GM19025 (cell line): ENCODE data around the gene GBF1.
A peak's percentile ranks its signal among the peaks of the same experiment; 100 is the strongest.

Experiments used
- ATAC-seq: cut with Tn5 transposase; IDR thresholded peaks from one replicate; pipeline ENCODE4 v1.9.1; 2021; ENCODE audit warnings: mild to moderate bottlenecking, low read depth, moderate library complexity; ENCODE audit not compliant: unreplicated experiment

Gene GBF1

DNA sequence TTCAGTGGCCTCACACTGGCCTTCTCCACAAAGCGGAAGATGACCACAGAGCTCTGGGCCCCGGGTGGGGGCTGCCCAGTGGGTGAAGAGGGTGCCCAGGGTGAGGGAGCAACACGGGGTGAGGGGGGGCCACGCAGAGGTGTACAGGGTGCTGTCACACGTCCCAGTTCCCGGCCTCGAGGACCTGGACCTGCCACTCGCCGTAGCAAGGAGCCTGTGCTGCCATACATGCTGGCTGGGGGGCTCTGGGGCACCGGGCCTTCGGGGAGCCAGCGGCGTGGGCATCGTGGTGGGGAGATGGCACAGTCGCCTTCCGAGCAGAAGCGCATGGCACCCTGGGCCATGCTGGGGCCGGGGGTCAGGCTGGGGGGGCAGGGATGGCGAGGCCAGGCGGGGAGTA, 171.4 kb downstream of the GBF1 start:
- ATAC-seq = no peak

DNA sequence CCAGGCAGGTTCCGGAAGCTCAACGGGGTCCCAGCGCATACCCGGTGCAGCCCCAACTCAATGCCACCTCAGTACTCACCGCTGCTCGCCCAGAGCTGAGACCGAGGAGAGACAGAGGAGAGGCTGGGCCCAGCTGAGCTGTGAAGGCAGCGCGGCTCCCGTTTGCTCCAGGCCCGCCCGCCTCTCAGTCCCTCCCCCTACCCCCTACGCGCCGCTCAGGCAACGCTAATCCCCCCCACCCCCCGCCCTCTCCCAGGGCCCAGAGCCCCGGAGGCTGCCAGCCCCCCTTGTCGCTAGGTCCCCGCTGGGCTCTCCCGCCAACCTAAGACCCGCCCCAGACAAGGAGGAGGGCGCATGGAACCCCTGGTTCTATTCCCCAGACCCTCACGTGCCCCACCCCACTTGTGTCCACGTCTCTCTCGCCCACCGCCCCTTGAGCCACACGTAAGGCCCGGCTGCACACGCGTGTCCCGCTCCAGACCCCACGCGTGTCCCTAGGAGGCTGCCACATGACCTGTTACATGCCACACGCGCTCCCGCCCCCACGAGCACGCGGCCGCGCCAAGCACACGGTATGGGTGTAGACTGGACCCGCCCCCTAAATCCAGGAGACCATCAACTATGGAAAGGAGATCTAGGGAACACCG, 173.4 kb downstream of the GBF1 start, which contains the start of gene PSD:
Gene PSD (minus strand): TSS at position 164 of the 647 bp plus-strand sequence. CDS start 1,747 bp downstream, outside the sequence.
- no peak for ATAC-seq

DNA sequence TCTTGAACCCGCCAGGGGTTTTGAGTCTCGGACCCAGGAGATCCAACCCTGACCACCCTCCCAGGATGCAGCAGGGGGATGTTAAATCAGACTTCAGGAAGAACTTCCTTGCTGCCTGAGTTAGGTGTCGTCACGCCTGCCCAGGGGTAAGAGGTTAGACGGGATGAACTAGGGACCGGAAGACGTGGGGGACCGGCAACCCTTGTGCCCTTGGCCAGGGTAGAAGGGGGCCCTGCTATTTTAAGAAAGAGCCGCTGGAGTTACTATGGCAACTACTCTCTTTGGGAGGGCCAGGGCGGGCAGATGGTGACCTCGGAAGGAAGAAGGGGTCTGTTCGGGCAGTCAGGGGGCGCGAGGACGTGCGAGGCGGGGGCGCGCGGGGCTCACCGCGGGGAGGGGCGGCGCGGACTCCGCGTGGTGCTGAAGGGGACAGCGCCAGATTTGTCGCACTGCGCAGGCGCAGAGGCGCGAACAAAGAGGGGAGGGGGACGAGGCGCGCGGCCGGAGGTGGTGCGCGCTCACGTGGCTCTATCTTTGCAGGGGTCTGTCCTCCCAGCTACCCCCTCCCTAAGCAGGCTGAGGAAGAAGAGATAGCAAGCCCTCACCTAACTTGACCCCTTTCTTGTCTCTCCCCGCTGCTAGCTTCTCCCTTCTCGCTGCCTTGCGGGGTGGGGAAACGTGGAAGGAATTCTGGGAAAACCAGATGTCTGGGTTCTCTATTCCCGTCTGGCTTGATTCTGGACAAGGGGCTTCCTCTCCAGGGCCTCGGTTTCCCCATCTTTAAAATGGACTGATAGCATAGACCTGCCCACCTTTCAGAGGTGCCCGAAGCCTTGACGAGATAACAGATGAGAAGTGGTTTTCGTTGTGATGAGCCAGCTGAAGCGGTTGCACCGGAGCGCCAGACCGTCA, 174.2 kb downstream of the GBF1 start:
- ATAC-seq = no peak

DNA sequence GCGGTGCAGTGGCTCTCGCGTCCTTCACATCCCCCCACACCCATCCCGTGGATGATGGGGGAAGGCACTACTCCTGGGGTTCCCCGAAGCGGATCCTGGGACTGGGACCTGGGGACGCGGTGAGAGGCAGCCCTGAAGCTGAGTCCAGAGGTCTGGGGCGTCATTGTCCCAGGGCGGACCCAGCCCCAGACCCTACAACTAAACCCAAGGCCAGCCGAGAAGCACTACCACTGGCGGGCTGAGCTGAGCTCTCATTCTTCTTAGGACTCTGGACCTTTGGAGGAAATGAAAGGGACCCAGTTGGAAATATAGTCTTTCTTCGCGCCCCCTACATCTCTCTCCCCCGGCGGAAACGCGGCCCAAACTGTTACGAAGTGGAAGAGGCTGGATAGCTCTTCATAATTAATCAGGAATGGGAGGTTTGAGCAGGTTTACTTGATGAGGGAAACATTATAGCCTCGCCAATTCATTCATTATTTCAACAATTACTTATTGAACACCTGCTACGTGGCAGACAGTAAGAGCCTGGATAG, 174.9 kb downstream of the GBF1 start:
- no peak for ATAC-seq

DNA sequence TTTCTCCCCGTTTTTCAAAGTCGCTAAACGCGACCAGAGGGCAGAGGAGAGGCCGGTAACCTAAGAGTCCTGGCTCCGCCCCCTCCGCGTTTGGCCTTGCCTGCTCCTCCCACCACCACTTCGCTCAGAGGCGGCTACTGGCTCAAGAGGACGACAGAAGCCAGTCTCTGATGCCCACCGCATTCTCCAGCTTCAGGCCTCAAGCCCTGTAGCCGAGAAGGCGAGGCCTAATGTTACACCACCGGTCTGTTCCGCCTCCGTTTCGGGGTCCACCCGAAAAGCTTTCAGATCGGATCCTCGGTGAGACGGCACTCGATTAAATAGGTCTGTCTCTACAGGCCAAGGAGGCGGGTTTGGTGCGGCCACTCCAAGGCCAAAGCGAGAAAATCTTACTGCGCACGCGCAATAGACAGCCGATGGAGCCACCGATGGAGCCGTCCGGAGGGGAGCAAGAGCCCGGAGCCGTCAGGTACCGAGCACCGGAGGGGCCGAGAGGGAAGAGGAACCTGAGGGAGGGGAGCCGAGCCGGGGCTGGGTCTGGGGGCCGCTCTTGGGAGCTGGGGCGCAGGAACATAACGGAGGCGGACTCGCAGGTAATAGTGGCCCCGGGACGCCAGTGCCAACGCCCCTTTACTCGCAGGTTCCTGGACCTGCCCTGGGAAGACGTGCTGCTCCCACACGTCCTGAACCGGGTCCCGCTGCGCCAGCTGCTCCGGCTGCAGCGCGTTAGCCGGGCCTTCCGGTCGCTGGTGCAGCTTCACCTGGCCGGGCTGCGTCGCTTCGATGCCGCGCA, 175.6 kb downstream of the GBF1 start, which contains the start of gene FBXL15:
Gene FBXL15 (plus strand): TSS at position 123 of the 793 bp plus-strand sequence. CDS start 294 bp downstream, at position 417.
- ATAC-seq = peak; percentile 75

DNA sequence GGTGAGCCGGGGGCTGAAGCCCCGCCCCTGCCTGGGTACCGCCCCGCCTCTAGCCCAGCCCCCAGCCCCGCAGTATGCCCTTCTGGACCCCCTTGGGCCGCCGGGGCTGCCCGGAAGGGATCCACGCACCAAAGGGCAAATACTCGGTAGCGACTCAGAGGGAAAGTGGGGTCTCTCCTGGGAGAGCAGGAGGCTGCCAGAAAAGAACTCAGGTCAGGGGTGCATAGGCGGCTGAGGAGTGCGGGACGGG, 176.1 kb downstream of the GBF1 start:
- ATAC-seq = no peak

DNA sequence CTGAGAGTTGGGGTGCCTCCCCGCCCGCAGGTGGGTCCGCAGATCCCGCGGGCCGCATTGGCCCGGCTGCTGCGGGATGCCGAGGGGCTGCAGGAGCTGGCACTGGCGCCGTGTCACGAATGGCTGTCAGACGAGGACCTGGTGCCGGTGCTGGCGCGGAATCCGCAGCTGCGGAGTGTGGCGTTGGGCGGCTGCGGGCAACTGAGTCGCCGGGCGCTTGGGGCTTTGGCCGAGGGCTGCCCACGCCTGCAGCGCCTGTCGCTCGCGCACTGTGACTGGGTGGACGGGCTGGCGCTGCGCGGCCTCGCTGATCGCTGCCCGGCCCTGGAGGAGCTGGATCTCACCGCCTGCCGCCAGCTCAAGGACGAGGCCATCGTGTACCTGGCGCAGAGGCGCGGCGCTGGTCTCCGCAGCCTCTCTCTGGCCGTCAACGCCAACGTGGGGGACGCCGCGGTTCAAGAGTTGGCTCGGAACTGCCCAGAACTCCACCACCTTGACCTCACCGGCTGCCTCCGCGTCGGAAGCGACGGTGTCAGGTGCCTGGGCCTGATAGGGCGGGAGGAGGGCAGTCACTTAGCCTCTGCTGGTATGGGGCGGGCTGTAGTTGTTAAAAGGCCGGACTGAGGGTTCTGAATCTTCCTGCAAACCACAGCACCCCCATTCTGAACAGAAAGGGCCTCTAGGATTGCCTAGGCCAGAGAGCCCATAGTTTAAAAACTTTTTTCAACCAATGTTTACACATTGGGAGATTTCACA, 176.6 kb downstream of the GBF1 start:
- no peak for ATAC-seq

DNA sequence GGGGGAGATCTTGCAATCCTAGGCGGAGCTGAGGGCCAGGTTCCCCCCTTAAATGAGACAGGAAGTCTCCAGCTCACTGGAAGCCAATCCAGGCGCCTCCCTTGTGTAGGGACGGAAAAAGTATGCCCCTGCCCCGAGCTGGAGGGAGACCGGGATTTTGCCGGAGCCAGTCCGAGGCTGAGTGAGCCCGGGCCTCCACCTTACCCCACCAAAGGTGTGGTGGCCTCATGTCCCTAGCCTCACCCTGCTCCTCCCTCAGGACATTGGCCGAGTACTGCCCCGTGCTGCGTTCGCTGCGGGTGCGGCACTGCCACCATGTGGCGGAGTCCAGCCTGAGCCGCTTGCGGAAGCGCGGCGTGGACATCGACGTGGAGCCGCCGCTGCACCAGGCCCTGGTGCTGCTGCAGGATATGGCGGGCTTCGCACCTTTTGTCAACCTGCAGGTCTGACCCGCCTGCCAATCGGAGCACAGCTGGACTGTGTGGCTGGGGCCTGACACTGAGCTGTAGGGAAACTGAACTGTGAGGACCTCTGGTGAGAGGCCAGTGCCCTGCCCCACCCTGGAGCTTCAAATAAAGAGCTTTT, 177.3 kb downstream of the GBF1 start:
- no peak for ATAC-seq

DNA sequence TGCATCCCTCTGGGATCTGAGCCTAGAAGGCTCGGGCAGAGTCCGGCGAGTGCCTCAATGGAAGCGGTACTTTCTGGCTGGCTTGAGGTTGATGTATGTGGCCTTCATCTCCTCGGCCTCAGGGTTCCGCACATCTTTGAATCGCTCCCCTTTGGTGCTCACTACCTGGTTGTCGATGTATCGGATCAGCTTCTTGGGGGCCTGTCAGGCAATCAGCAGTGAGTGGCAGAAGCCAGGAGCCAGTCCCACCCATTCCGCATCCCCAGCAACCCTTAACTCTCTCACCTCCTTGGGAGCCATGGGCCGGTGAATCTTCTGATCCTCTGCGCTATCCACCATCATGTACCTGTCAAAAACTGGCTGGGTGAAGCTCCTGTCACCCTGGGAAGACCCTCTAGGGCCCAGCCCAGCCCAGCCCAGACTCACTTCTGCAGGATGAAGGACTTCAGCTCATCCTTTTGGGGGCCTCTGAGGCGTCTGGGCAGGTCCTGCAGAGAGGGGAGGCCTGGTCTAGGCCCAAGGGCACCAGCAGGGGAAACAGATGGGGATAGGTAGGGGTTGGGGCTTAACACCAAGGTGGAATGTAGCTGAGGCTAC, 178.1 kb downstream of the GBF1 start:
- no peak for ATAC-seq

DNA sequence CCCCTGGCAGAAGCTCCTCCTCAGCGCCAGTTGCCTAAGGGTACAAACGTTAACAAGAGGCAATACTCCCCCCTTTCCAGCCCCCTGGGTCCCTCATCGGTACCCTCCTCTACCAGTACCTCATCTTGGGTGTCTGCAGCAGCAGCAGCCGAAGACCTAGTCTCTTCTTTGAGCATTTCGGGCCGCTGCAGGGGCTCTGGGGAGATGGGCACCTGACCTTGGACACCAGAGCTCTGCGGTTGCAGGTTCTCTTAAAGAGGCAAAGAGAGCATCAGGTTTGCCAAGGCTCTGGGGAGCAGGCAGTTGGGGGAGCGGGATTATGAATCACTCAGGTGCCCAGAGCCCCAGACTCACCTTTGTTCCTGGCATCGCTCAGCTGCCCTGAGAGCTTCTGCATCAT, 178.8 kb downstream of the GBF1 start:
- ATAC-seq = no peak

DNA sequence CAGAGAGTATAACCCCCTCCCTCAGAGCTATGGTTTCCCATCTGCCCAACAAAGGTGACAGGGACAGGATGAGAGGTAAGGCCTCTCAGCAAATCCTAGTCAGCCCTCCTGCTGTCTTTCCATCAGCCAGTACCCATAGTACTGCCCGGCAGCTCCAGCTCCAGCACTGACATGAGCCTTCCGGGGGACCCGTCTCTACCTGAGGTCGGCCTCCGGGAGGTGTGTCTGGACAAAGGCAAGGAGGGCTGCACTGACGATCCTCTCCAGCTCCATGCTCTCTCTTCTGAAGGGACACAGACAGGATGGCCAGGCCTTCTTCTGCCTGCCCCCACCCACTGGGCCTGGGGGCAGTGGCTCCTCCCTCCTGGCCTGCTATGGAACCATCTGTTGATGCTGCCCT, 179.6 kb downstream of the GBF1 start:
- ATAC-seq = no peak

DNA sequence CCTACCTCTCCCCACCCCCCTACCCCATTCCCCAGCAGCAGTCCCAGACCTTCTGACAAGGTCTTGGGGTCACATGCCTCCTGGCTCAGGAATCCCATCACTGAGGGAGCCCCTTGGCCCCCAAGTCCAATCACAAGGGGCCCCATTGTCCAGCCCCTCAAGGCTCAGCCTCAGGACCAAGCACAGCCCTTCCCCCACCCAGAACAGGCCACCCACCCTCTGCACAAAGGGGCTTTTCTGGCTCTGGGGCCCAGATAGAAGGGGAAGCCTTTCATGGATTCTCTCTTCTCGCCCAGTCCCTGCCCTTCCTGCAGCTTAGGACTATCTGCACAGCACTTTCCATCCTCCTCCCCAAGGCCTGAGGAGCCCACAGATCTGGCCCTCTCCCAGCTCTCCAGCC, 180.1 kb downstream of the GBF1 start:
- ATAC-seq = no peak

DNA sequence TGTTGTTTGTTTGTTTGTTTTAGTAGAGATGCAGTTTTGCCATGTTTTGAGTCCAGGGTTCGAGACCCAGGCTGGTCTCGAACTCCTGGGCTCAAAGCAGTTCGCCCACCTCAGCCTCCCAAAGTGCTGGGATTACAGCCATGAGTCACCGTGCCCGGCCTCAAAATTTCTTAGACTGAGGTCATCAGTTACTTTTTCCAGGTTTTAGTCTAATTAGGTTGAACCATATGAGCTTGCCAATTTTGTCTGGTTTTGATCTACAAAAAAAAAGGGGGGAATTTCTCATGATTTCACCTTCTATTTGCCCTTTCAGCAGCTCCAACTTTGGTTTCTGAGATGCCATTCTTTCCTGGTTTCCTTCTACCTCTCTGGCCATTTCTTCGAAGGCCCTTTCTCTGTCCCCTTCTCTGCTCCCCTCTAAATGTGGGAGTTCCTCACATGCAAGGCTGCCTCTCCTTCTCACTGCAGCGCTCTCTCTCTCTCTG, 181.5 kb downstream of the GBF1 start:
- ATAC-seq = no peak

DNA sequence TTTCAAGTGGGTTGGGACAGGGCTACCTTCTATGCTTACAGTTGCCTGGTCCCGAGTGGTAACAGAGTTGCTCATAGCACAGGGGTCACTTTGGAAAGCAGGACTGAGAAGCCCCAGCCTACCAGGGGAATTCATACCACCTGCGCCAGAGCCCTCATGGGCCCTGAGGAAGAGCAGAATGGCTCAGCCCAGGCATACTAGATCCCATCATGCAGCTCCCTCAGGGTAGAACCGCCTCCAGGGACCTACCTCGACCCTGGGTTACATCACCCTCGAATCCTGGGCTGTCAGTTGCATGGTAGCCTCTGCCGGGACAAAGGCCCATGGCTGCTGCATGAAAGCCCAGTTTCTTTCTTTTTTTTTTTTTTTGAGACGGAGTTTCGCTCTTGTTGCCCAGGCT, 184.1 kb downstream of the GBF1 start:
- ATAC-seq = no peak

DNA sequence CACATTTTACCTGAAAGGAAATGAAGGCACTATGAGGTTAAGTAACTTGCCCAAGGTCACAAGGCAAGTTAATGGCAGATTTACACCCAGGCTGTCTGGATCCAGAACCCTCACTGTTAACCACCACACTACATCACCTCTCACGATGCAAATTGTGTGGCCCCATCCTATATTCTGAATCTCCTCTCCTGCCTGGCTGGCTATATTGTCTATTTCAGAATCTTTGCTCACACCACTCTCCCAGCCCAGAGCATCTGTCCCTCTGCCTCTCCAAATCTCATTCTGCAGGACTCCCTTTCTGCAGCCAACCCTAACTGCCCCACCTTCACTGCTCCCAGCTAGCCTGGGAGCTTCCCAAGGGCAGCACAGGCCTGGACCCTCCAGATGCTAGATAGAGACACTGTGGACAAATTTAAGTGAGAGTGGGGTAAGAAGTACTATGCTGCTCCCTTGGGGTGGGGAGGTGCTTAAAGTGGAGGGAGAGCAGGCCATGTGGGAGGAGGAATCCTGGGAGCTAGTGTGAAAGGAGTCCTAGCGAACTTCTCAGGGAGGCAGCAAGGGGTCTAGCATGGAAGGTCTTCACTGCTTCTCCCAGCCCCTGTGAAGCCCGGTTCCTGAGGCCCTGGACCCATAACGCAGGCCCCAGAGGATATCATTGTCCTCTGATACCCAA, 186.3 kb downstream of the GBF1 start:
- ATAC-seq = no peak
